Fibroblast of lung (primary cell): ENCODE data around the gene QRFPR.

Experiments
- CTCF ChIP-seq, 2 donors: IDR thresholded peaks in 1 of 2; conservative IDR thresholded peaks in 1 of 2; 1 replicate in 1 of 2; 2 replicates in 1 of 2; pipeline ENCODE4 v1.5.1; 2011 to 2012; ENCODE audit warnings: low read length in 2 of 2, control low read depth in 1 of 2, inconsistent platforms in 1 of 2, low read depth in 1 of 2, mild to moderate bottlenecking in 1 of 2
- EZH2 ChIP-seq: IDR thresholded peaks from 2 replicates; pipeline ENCODE4 v1.5.1; 2012; ENCODE audit warnings: low read length, control low read depth, mild to moderate bottlenecking; ENCODE audit errors: missing control alignments

- TF ChIP-seq EZH2: no peak
- no peak for TF ChIP-seq CTCF (conservative IDR thresholded peaks at IDR 0.05 in 1 of 2, IDR thresholded peaks at IDR 0.05 in 1 of 2; ENCODE audit: low read depth in 1 of 2, low read length in 2 of 2)
Measured at GRCh38 chr4:121344098-121344497, 36.7 kb downstream of the QRFPR start.
